Measurements from ENCODE around the gene ATXN7L1.
A peak's percentile ranks its signal among the peaks of the same experiment; 100 is the strongest.

The ATXN7L1 gene

GRCh38 chr7:105769901-105770628 lies 106.3 kb downstream of the ATXN7L1 start:
- no peak for DNase-seq

- no peak for DNase-seq
Observed at GRCh38 chr7:105768898-105769507, 107.4 kb downstream of the ATXN7L1 start.

GRCh38 chr7:105768117-105768516 lies 108.3 kb downstream of the ATXN7L1 start:
- DNase-seq: no peak

- DNase-seq: no peak
Observed at GRCh38 chr7:105766421-105767073, 109.9 kb downstream of the ATXN7L1 start.

GRCh38 chr7:105765846-105766245 lies 110.6 kb downstream of the ATXN7L1 start:
- no peak for DNase-seq

- DNase-seq: no peak
Observed at GRCh38 chr7:105764506-105764905, 111.9 kb downstream of the ATXN7L1 start.

- peak; percentile 20 for DNase-seq
Observed at GRCh38 chr7:105760551-105761447, 115.6 kb downstream of the ATXN7L1 start.

- no peak for DNase-seq
Observed at GRCh38 chr7:105759670-105760550, 116.5 kb downstream of the ATXN7L1 start.

GRCh38 chr7:105756367-105756766 lies 120.0 kb downstream of the ATXN7L1 start:
- no peak for DNase-seq

- no peak for DNase-seq
Observed at GRCh38 chr7:105752671-105753275, 123.6 kb downstream of the ATXN7L1 start.

GRCh38 chr7:105751054-105751453 lies 125.3 kb downstream of the ATXN7L1 start:
- no peak for DNase-seq

GRCh38 chr7:105748701-105749100 lies 127.7 kb downstream of the ATXN7L1 start:
- DNase-seq: no peak

- DNase-seq: no peak
Observed at GRCh38 chr7:105745681-105746330, 130.6 kb downstream of the ATXN7L1 start.

- DNase-seq: no peak
Observed at GRCh38 chr7:105744258-105744657, 132.1 kb downstream of the ATXN7L1 start.

GRCh38 chr7:105743351-105744090 lies 132.9 kb downstream of the ATXN7L1 start:
- no peak for DNase-seq

GRCh38 chr7:105742787-105743186 lies 133.6 kb downstream of the ATXN7L1 start:
- no peak for DNase-seq

- no peak for DNase-seq
Observed at GRCh38 chr7:105741982-105742381, 134.4 kb downstream of the ATXN7L1 start.

GRCh38 chr7:105738133-105738532 lies 138.3 kb downstream of the ATXN7L1 start:
- no peak for DNase-seq

- no peak for DNase-seq
Observed at GRCh38 chr7:105734233-105734632, 142.2 kb downstream of the ATXN7L1 start.

- no peak for DNase-seq
Observed at GRCh38 chr7:105731042-105731441, 145.4 kb downstream of the ATXN7L1 start.

Measured in activated T-cell treated with anti-CD3 and anti-CD28 coated beads, Interleukin-2, amount 50 U/mL, for 1 hour (primary cell).